ENCODE measurements around the gene GPR179.

GRCh38 chr17:38342886-38343607 is 709 bp downstream of the GPR179 start:
- no peak for TF ChIP-seq CTCF (IDR thresholded peaks at IDR 0.05)
- no peak for TF ChIP-seq POLR2A (IDR thresholded peaks at IDR 0.05)

Data from uterus (tissue), 2 donors.